ENCODE data around the gene COPS6.
A peak's percentile ranks its signal among the peaks of the same experiment; 100 is the strongest.

Gene COPS6

DNA sequence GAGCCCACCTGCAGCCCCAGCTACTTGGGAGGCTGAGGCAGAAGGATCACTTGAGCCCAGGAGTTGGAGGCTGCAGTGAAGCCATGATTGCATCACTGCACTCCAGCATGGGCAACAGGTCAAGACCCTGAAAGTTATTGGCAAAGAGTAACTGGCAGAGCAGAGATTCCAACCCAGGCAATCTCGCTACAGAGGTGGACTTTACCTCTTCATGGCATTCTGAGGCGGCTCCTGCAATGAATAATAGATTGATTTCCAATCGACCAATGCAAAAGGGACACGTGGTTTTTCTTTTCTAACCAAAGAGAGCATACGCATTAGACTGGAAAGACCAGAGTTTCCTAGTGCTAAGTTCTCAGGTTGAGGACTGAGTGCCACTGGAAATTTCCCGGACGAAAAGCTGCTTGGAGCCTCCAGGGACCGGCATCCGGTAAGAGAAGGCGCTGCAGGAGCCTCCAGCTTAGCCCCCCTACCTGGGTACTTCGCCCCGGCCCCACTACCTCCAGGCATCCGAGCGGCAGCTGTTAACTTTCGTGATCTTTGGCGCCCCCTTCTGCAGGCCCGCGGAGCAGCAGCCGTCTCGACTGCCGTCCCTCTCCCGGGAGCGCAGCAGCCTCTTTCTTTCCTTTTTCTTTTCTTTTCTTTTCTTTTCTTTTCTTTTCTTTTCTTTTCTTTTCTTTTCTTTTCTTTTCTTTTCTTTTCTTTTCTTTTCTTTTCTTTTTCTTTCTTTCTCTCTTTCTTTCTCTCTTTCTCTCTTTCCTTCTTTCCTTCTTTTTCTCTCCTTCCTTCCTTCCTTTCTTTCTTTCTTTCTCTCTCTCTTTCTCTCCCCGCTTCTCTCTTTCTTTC lies 42.1 kb downstream of the COPS6 start:
- Histone ChIP-seq H3K9ac (ENCODE audit: low read length) (no peak overlapping the region), H3F3A (ENCODE audit: insufficient read depth, low read length) (no peaks in the 10 kb centered on the region), H3K36me3 (ENCODE audit: insufficient read depth, low read length) (no peaks in the 10 kb centered on the region), H3K9me2 (ENCODE audit: low read depth, low read length) (no peaks in the 10 kb centered on the region), H3K27me3 (ENCODE audit: insufficient read depth, low read length) (no peaks in the 10 kb centered on the region), H3K27ac (ENCODE audit: low read depth, low read length, poor library complexity, severe bottlenecking) (no peak overlapping the region), H4K20me1 (ENCODE audit: insufficient read depth, low read length) (no peaks in the 10 kb centered on the region), H3K4me1 (ENCODE audit: insufficient read depth, low read length, severe bottlenecking) (peaks cover 18% of the 10 kb centered on the region), H3K9me3 (ENCODE audit: low read length) (no peaks in the 10 kb centered on the region), H2AFZ (ENCODE audit: low read length) (no peak overlapping the region), H3K79me2 (ENCODE audit: insufficient read depth, low read length) (no peaks in the 10 kb centered on the region), H3K4me3 (ENCODE audit: low read depth, low read length, poor library complexity, severe bottlenecking) (no peak overlapping the region), H3K4me2 (ENCODE audit: low read length) (peak overlapping the region; percentile 26; the same call in 1 of the 2 replicates)
- no peak for TF ChIP-seq EZH2 (IDR thresholded peaks at IDR 0.05; ENCODE audit: borderline replicate concordance, low read length)
- TF ChIP-seq, protein P1, sequence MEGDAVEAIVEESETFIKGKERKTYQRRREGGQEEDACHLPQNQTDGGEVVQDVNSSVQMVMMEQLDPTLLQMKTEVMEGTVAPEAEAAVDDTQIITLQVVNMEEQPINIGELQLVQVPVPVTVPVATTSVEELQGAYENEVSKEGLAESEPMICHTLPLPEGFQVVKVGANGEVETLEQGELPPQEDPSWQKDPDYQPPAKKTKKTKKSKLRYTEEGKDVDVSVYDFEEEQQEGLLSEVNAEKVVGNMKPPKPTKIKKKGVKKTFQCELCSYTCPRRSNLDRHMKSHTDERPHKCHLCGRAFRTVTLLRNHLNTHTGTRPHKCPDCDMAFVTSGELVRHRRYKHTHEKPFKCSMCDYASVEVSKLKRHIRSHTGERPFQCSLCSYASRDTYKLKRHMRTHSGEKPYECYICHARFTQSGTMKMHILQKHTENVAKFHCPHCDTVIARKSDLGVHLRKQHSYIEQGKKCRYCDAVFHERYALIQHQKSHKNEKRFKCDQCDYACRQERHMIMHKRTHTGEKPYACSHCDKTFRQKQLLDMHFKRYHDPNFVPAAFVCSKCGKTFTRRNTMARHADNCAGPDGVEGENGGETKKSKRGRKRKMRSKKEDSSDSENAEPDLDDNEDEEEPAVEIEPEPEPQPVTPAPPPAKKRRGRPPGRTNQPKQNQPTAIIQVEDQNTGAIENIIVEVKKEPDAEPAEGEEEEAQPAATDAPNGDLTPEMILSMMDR (IDR thresholded peaks at IDR 0.05; ENCODE audit: low read length): peak; percentile 85

DNA sequence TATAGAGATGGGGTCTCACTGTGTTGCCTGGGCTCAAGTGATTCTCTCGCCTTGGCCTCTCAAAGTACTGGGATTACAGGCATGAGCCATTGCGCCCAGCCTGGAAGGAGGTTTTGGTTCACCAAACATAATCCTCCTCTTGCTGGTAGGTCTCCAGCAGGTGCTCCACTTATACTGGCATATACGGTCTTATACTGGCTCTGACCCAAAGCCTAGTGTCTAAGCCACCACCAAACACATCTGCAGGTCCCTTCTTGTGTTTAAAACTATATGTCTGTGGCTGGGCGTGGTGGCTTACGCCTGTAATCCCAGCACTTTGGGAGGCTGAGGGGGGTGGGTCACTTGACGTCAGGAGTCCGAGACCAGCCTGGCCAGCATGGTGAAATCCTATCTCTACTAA lies 43.4 kb downstream of the COPS6 start:
- H3K36me3 ChIP-seq (ENCODE audit: insufficient read depth, low read length): no peaks in the 10 kb centered on the region
- no peak overlapping the region for H3K4me2 ChIP-seq (ENCODE audit: low read length)
- no peak for TF ChIP-seq EZH2 (IDR thresholded peaks at IDR 0.05; ENCODE audit: borderline replicate concordance, low read length)
- TF ChIP-seq, protein P1 (IDR thresholded peaks at IDR 0.05; ENCODE audit: low read length): no peak
- H3K4me3 ChIP-seq (ENCODE audit: low read depth, low read length, poor library complexity, severe bottlenecking): no peak overlapping the region
- no peaks in the 10 kb centered on the region for H3K27me3 ChIP-seq (ENCODE audit: insufficient read depth, low read length)
- no peak overlapping the region for H3K27ac ChIP-seq (ENCODE audit: low read depth, low read length, poor library complexity, severe bottlenecking)
- no peaks in the 10 kb centered on the region for H3K9me3 ChIP-seq (ENCODE audit: low read length)
- no peaks in the 10 kb centered on the region for H3K79me2 ChIP-seq (ENCODE audit: insufficient read depth, low read length)
- no peaks in the 10 kb centered on the region for H3K9me2 ChIP-seq (ENCODE audit: low read depth, low read length)
- H3K4me1 ChIP-seq (ENCODE audit: insufficient read depth, low read length, severe bottlenecking): peaks cover 16% of the 10 kb centered on the region
- no peak overlapping the region for H3K9ac ChIP-seq (ENCODE audit: low read length)
- H4K20me1 ChIP-seq (ENCODE audit: insufficient read depth, low read length): no peaks in the 10 kb centered on the region
- H3F3A ChIP-seq (ENCODE audit: insufficient read depth, low read length): no peaks in the 10 kb centered on the region
- no peak overlapping the region for H2AFZ ChIP-seq (ENCODE audit: low read length)

DNA sequence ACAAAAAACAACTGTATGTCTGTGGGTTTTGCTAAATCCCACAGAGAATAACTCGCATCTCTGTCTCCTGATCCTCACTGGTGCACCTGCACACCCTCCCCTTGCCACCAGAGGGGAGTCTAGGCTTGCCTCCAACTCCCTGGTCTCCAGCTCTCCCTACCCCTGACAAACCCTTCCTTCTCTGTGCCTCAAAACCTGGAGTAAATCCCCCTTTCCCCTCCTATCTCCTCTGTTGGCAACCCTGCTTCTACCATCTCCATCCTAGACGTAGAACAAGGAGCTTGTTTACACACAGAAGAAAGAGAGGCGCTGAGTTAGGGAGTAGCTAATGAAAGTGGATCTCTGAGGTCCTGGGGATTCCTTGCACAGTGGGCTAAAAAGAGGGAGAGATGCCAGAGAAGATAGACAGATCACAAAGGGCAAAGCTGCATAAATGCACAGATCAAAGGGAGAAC lies 44.0 kb downstream of the COPS6 start:
- no peaks in the 10 kb centered on the region for H3F3A ChIP-seq (ENCODE audit: insufficient read depth, low read length)
- no peaks in the 10 kb centered on the region for H3K9me2 ChIP-seq (ENCODE audit: low read depth, low read length)
- no peak overlapping the region for H2AFZ ChIP-seq (ENCODE audit: low read length)
- no peaks in the 10 kb centered on the region for H3K27me3 ChIP-seq (ENCODE audit: insufficient read depth, low read length)
- no peaks in the 10 kb centered on the region for H3K36me3 ChIP-seq (ENCODE audit: insufficient read depth, low read length)
- H3K4me2 ChIP-seq (ENCODE audit: low read length): no peak overlapping the region
- H3K4me3 ChIP-seq (ENCODE audit: low read depth, low read length, poor library complexity, severe bottlenecking): no peak overlapping the region
- H3K79me2 ChIP-seq (ENCODE audit: insufficient read depth, low read length): no peaks in the 10 kb centered on the region
- H4K20me1 ChIP-seq (ENCODE audit: insufficient read depth, low read length): no peaks in the 10 kb centered on the region
- no peak overlapping the region for H3K27ac ChIP-seq (ENCODE audit: low read depth, low read length, poor library complexity, severe bottlenecking)
- peaks cover 16% of the 10 kb centered on the region for H3K4me1 ChIP-seq (ENCODE audit: insufficient read depth, low read length, severe bottlenecking)
- TF ChIP-seq EZH2 (IDR thresholded peaks at IDR 0.05; ENCODE audit: borderline replicate concordance, low read length): no peak
- TF ChIP-seq, protein P1 (IDR thresholded peaks at IDR 0.05; ENCODE audit: low read length): peak; percentile 99
- H3K9ac ChIP-seq (ENCODE audit: low read length): no peak overlapping the region
- H3K9me3 ChIP-seq (ENCODE audit: low read length): no peaks in the 10 kb centered on the region

Measured in OCI-LY1 (cell line).